Stimulated activated CD8-positive, alpha-beta memory T cell treated with anti-CD3 and anti-CD28 coated beads, Interleukin-4, amount 100 ng/mL, for 48 hours (primary cell): Measurements from ENCODE around the gene POLG2.

ENCODE experiments used
- DNase-seq: peaks from one replicate; pipeline ENCODE4 v3.0.0-alpha.2; 2020

Gene POLG2

GRCh38 chr17:64496786-64497564 lies at the start of gene POLG2:
TSS of gene POLG2 (minus strand) at chr17:64497054. CDS start at chr17:64496968, 86 bp downstream.
- peak; percentile 97 for DNase-seq

DNA sequence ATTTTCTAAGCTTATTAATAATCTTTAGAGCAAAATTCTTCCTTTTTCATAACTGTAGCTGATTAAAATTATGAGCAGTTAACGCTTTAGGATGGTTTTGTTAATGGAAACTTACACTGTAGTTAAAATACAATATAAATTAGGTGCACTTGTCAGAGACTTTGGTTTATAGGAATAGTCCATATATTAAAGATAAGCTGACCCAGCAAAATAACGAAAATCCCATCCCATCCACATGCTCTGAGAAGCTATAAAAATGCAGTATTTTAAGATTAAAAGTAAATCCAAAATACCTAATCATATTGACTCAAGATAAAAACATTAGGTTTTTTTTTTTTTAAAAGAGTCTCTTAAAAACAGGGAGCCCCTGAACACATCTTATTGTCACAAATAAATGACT lies 47.9 kb upstream of the POLG2 start:
- DNase-seq: no peak

DNA sequence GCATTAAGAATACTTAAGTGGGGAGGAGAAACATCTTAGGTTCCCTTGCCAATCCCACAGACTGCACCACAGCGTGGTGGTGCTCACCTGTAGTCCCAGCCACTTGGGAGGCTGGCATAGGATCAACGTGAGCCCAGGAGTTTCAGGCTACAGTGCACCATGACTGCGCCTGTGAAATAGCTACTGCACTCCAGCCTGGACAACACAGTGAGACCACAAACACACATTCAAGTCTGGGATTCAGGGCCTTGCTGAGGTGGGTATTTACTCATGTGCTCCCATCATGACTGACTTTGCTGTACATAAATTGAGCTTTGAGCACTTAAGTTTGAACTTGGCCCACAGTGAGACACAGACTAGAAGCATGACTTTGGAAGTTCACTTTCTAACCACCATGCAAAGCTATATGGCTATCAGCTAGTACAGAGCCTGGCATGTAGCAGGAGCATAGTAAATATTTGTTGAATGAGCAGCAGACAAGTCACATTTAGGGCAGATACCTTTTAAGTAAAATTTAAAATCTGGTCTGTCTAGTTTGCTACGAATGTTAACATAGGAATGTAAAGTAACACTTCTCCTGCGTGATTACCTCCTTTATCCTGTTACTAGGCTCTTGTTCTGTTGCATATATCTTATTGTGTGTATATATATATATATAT lies 43.4 kb upstream of the POLG2 start:
- no peak for DNase-seq

DNA sequence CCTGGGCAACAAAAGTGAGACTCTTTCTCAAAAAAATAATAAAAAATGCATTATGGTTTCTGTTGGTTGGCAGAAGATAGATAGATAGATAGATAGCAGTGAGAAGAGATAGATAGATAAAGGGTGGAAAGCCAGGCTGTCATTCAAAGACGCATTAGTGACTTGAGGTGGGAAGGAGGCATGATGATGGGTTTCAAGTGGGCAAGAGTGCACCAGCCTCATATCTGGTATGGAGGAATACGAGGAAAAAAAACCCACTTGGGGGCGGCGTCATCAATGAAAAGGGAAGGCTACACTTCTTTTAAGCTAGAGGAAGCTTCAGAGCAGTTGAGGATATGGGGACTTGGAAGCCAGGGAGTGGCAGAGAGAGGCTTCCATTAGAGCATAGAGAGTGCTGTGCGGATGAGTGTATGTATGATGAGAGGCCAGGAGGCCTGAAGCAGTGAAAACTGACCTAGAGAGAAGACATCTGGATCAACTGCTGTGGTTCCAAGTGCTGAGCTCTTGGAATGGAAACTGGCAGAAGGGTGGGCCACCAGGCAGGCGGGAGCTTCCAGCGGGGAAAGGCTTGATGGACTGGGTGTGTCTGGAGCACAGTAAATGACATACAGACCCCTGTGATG lies 41.8 kb upstream of the POLG2 start:
- no peak for DNase-seq

DNA sequence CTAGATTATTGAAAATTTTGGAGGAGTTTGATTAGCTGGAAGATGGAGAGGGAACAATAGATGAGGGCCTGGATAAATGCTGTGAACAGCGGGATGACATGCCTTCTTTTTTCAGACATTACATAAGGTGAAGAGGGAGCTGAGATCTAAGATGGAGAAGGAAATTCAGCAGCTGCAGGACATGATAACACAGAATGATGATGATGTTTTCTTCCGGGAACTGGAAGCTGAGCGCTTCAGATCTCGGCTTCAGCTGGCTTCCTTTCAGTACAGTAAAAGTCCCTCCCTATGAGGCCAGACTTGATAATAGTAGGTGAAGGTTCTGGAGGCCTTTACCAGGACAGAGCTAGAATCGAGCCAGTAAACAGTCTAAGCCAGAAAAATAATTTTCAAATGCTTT lies 40.6 kb upstream of the POLG2 start:
- no peak for DNase-seq

- no peak for DNase-seq
These were observed 40.1 kb upstream of the POLG2 start for GRCh38 chr17:64536913-64537312.

DNA sequence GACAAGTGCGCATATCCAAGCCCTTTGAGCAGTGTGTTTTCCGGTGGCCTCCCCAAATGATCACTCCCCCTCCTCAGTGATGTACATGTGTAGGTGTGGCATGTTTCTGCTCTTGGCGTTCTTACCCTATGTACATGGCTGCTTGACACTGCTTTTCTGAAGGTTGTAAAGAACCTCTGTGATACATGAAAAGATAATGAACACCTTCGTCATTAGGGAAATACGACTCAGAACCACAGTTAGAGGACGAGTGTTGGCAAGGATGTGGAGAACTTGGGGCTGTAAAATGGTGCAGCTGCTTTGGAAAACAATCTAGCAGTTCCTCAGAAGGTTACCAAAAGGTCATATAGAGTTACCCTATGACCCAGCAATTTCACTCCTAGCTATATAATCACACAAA lies 38.5 kb upstream of the POLG2 start:
- no peak for DNase-seq

DNA sequence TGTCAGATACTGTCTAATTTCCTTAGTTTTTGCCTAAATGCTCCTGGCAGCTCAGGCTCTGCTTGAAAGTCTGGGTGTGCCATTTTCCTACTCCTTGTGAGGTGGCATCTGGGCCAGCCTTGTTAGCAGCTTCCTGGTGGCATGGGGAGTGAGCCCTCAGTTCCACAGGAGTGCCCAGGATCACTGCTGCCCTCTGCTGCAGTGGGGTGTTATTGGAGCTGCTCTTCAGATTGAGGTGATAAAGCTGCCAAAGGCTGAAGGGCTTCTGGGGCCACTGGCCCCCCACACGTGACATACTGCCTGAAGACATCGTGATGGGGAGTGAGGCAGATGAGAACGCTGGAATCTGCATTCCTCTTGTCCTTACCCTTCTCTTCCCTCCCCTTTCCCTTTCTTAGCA lies 37.3 kb upstream of the POLG2 start:
- no peak for DNase-seq

GRCh38 chr17:64533784-64534183 lies 36.9 kb upstream of the POLG2 start:
- DNase-seq: no peak

DNA sequence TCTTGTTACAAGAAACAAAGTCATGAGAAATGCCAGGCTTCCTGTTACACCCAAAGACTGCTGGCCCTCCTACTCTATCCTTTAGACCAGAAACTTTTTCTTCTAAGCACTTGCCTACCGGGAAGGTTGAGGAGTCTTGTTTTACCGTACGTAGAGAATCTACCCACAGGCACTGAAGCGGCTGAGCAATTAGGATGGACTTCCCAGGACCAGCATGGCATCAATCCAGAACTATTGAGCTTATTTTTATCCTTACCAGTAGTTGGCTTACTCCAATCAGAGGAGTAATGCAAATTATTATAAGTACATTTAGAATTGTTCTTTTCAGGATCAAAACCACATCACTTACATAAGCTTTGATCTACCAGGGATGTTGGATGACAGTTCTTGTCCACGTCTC lies 35.6 kb upstream of the POLG2 start:
- DNase-seq: no peak

DNA sequence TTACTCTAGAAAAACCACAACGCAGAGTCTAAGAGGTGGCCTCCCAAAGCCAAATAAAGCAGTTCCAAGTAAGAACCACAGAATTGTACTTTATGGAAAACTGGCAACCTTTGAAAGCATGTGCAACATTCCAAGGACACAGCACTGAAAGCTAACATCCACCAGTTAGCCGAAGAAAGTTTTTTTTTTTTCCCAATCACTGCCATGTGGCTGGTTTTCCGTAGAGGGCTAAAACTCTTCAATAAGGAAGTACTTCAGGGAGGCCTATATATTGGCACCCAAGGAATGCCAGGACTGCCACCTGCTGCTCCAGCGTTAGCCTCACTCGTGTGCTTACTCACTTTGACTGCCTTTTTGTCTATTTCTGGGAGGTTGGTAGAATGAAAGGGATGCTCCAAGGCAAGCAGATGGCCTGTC lies 35.1 kb upstream of the POLG2 start:
- DNase-seq: no peak

GRCh38 chr17:64529221-64529620 lies 32.4 kb upstream of the POLG2 start:
- DNase-seq: no peak

DNA sequence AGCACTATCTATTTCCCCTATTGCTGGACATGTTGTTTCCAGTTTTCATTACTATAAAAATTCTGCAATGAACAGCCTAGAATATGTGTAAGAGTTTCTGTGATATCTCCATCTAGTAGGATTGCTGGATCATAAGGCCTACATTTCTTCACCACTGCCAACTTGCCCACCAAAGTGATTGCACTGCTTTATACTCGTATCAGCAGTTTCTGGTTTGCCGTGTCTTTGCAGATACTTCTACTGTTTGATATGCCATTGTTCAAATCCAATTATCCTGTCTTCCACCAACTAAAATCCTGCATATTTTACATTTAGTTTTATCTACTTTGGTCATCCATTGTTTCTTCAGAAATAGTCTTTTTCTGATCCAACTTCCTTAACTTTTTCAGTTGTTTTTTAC lies 31.1 kb upstream of the POLG2 start:
- no peak for DNase-seq

- no peak for DNase-seq
These were observed 23.5 kb upstream of the POLG2 start for GRCh38 chr17:64520359-64520758.

- no peak for DNase-seq
These were observed 22.7 kb upstream of the POLG2 start for GRCh38 chr17:64519601-64520000.

DNA sequence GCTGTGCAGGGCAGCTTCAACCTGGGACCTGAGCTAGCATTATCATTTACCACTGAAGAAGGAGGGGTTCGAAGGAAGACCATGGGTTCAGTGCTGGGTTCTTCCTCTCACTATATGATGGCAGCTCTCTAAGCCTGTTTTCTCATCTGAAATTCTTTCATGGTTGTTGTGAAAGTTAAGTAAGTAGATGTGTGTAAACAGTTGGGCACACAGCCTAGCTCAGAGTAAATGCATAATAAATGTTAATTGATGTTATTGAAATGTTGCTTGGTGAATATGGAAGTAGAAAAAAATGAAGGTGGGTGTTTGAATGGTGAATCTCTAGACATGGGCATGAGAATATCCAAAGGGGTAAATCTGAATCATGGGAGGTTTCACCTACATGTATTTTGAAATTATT lies 19.0 kb upstream of the POLG2 start:
- DNase-seq: no peak

DNA sequence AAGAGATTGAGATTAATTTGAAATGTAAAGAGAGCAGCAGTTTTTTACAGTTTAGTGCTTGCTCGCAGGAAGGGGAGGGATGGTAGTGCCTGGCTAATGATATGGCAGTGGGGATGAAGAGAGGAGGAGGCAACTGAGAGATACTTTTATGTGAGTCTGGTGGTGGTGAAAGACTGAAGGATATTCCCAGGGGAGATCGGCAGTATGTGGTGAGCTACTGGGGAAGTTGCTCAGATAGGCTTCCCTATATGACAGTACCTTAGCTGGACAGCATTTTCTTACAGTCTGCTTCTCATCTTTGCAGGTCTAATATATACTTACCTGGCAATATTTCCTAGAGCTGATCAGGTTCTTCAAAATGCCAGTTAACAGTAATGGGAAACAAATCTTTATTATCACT lies 18.6 kb upstream of the POLG2 start:
- DNase-seq: no peak

DNA sequence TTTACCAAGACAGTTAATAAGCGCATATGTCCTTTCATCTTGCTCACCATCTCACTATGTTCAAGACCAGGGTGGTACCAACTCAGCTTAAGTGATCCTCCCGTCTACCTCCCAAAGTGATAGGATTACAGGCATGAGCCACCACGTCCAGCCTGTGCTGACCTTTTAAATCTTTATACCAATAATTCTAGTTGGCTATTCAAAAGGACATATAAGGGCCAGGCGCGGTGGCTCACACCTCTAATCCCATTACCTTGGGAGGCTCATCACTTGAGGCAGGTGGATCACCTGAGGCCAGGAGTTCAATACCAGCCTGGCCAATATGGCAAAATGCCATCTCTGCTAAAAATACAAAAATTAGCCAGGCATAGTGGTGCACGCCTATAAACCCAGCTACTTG lies 12.3 kb upstream of the POLG2 start:
- no peak for DNase-seq

GRCh38 chr17:64508683-64509082 lies 11.8 kb upstream of the POLG2 start:
- no peak for DNase-seq

DNA sequence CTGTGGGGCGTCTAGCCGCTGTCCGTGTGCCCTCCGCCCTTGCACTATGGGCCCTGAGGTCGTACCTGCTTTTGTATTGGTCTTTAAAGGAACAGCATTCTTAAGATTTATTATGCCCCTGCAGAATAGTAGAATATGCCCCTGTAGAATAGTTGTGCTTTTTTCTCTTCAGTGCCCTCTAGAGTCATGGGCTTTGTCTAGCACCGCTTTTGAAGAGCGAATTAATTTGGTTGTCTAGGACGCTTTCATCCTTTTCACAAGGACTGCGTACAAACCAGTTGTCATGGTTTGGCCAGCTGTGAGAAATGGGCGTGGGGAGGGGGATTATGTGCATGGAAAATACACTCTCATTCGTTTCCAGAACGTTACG lies 10.5 kb upstream of the POLG2 start:
- DNase-seq: peak; percentile 45

DNA sequence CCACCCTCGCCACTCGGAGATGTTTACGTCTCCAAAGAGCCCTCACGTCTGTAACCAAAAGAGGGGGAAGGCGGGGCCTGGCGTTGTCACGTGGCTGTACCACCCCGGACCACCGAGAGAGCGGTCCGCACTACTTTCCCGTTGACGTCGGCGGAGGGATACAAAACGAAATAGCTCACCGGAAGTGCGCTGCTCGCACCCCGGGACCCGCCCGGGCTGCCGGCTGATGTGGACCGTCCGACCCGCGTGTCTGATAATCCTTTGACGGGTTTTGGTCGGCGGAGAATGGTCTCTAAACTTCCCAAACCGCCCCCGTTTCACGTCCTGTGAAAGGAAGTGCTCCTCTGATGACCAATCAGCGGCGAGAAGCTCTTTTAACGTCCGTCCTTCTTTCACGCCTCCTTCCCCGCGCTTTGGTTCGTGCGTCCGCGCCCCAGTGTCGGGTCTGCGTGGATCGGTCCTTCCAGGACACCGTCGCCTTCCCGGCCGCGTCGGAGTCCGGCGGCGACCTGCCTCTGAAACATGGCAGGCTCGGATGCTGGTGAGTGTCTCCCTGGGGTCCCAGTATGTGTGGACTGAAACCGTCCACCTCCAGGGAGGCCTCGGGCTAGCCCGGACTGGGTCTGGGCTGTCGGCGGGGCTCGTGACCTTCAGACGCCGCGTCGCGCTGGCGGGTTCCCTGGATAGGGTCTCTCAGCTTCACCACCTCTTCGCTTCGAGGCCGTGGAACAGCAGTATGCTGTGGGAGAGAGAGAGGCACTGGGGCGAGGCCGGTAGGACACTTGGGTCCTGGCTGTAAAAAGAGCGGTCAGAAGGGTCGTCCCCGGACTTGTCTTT lies 9.9 kb upstream of the POLG2 start, which contains the start of gene CEP95:
Gene CEP95 (plus strand): TSS at position 402 of the 837 bp plus-strand sequence. CDS start 121 bp downstream, at position 523.
- peak; percentile 98 for DNase-seq

GRCh38 chr17:64506201-64506575 lies 9.3 kb upstream of the POLG2 start, which contains the start of gene DDX5:
TSS of gene DDX5 (minus strand) at chr17:64506289. CDS start at chr17:64506119, 170 bp downstream.
- peak; percentile 98 for DNase-seq
